IMR-90 (cell line): ENCODE data around the gene POLR3GL. TPM values are rescaled to one million over a fixed set of nuclear protein-coding genes. Genes with fewer than 3 reads are reported as not detected.
A peak's percentile ranks its signal among the peaks of the same experiment; 100 is the strongest.

ENCODE experiments used
- ATAC-seq: fragments of 200-7000 bp; cut with Tn5 transposase; 2 replicates; pipeline ENCODE4 v1.9.1; 2020; ENCODE audit warnings: low read depth, mild to moderate bottlenecking, moderate library complexity
- BruUV-seq: library from RNA; stranded (reverse); fragments of 400-500 nt; replicated peaks from 2 replicates; lab custom pipeline; 2021; lab: Mats Ljungman, UMichigan
- CTCF ChIA-PET: fragments of 300-600 bp; formaldehyde crosslinking; extraction: SDS; loops from one replicate; lab custom pipeline; 2021; ENCODE audit warnings: antibody characterized with exemption; lab: Yijun Ruan, JAX
- POLR2A ChIA-PET: fragments of 300-600 bp; sonication (Branson Sonifier 250); formaldehyde crosslinking; loops from one replicate; lab custom pipeline; 2022; ENCODE audit warnings: antibody characterized with exemption; ENCODE audit not compliant: unreplicated experiment; lab: Charles Lee
- DNase-seq: peaks from one replicate; pipeline ENCODE4 v3.0.0; 2013
- H2AFZ ChIP-seq: replicated peaks from 2 replicates; pipeline ENCODE3; 2013; ENCODE audit warnings: low read length, mild to moderate bottlenecking; ENCODE audit not compliant: poor library complexity
- H2AK5ac ChIP-seq: 2 replicates; pipeline ENCODE4 v1.6.1; 2013; ENCODE audit warnings: low read depth, low read length, inconsistent platforms
- H2AK9ac ChIP-seq: replicated peaks from 2 replicates; pipeline ENCODE3; 2013; ENCODE audit warnings: mild to moderate bottlenecking, low read depth, low read length, moderate library complexity; ENCODE audit not compliant: poor library complexity
- H2BK120ac ChIP-seq: 2 replicates; pipeline ENCODE4 v1.6.1; 2013; ENCODE audit warnings: low read depth, low read length, inconsistent platforms
- H2BK15ac ChIP-seq: 3 replicates; pipeline ENCODE4 v1.6.1; 2013; ENCODE audit warnings: low read depth, low read length, inconsistent platforms
- H2BK20ac ChIP-seq: 2 replicates; pipeline ENCODE4 v1.6.1; 2013; ENCODE audit warnings: low read depth, mild to moderate bottlenecking, inconsistent platforms, low read length, moderate library complexity
- H2BK5ac ChIP-seq: 2 replicates; pipeline ENCODE4 v1.6.1; 2013; ENCODE audit warnings: mild to moderate bottlenecking, low read depth, low read length, inconsistent platforms; ENCODE audit not compliant: poor library complexity, severe bottlenecking
- H3K14ac ChIP-seq: replicated peaks from 2 replicates; pipeline ENCODE4 v1.6.1; 2013; ENCODE audit warnings: low read depth, low read length, inconsistent platforms
- H3K18ac ChIP-seq: 2 replicates; pipeline ENCODE4 v1.6.1; 2013; ENCODE audit warnings: low read depth, low read length, control low read depth
- H3K23ac ChIP-seq: 2 replicates; pipeline ENCODE4 v1.6.1; 2013; ENCODE audit warnings: low read depth, low read length, inconsistent platforms
- H3K27ac ChIP-seq: 2 replicates; pipeline ENCODE4 v1.5.1; 2013; ENCODE audit warnings: mild to moderate bottlenecking, control low read depth, low read length; ENCODE audit not compliant: insufficient read depth
- H3K27me3 ChIP-seq: 2 replicates; pipeline ENCODE4 v1.6.1; 2013; ENCODE audit warnings: low read length; ENCODE audit not compliant: control insufficient read depth, insufficient read depth
- H3K36me3 ChIP-seq: 2 replicates; pipeline ENCODE4 v1.6.1; 2013; ENCODE audit warnings: low read length, mixed read lengths; ENCODE audit not compliant: control insufficient read depth, insufficient read depth
- H3K4ac ChIP-seq: 2 replicates; pipeline ENCODE4 v1.6.1; 2013; ENCODE audit warnings: low read depth, low read length, inconsistent platforms
- H3K4me1 ChIP-seq: 2 replicates; pipeline ENCODE4 v1.6.1; 2013; ENCODE audit warnings: low read length, mixed read lengths; ENCODE audit not compliant: control insufficient read depth, insufficient read depth
- H3K4me2 ChIP-seq: 2 replicates; pipeline ENCODE4 v1.6.1; 2013; ENCODE audit warnings: low read depth, mild to moderate bottlenecking, control low read depth, low read length, moderate library complexity
- H3K4me3 ChIP-seq: 2 replicates; pipeline ENCODE4 v1.5.1; 2013; ENCODE audit warnings: low read depth, mild to moderate bottlenecking, control low read depth, low read length, moderate library complexity; ENCODE audit not compliant: insufficient read depth
- H3K56ac ChIP-seq: 2 replicates; pipeline ENCODE4 v1.6.1; 2013; ENCODE audit warnings: low read length, inconsistent platforms; ENCODE audit not compliant: insufficient read depth; ENCODE audit errors: extremely low read depth
- H3K79me1 ChIP-seq, 2 experiments: 2 replicates each; pipeline ENCODE4 v1.6.1; 2013; ENCODE audit warnings: low read length in 2 of 2, inconsistent platforms in 1 of 2, low read depth in 1 of 2
- H3K9ac ChIP-seq: 2 replicates; pipeline ENCODE4 v1.6.1; 2013; ENCODE audit warnings: low read depth, low read length, control low read depth
- H3K9me1 ChIP-seq: 2 replicates; pipeline ENCODE4 v1.6.1; 2013; ENCODE audit warnings: low read length, inconsistent platforms; ENCODE audit not compliant: insufficient read depth
- H3K9me3 ChIP-seq: 2 replicates; pipeline ENCODE4 v1.6.1; 2013; ENCODE audit warnings: low read length; ENCODE audit not compliant: control insufficient read depth, insufficient read depth
- H4K20me1 ChIP-seq: 2 replicates; pipeline ENCODE4 v1.6.1; 2013; ENCODE audit warnings: low read length, inconsistent platforms; ENCODE audit not compliant: insufficient read depth
- H4K5ac ChIP-seq: 2 replicates; pipeline ENCODE4 v1.6.1; 2013; ENCODE audit warnings: mild to moderate bottlenecking, low read depth, low read length, control low read depth
- H4K8ac ChIP-seq, 2 experiments: 2 replicates each; pipeline ENCODE4 v1.6.1; 2013; ENCODE audit warnings: low read depth in 2 of 2, low read length in 2 of 2, control low read depth in 1 of 2, inconsistent platforms in 1 of 2
- H4K91ac ChIP-seq: 2 replicates; pipeline ENCODE4 v1.6.1; 2013; ENCODE audit warnings: low read depth, low read length, inconsistent platforms; ENCODE audit not compliant: insufficient read depth
- CEBPB ChIP-seq: IDR thresholded peaks from 2 replicates; pipeline ENCODE4 v1.6.1; 2012; ENCODE audit warnings: low read depth, low read length, improper control_type of control experiment
- CHD1 ChIP-seq: IDR thresholded peaks from 2 replicates; pipeline ENCODE4 v1.6.1; 2012; ENCODE audit warnings: low read depth, low read length, improper control_type of control experiment
- MAFK ChIP-seq: IDR thresholded peaks from 2 replicates; pipeline ENCODE4 v1.6.1; 2012; ENCODE audit warnings: low read depth, low read length, improper control_type of control experiment
- MXI1 ChIP-seq: IDR thresholded peaks from 2 replicates; pipeline ENCODE4 v1.6.1; 2012; ENCODE audit warnings: low read depth, mild to moderate bottlenecking, low read length, moderate library complexity, borderline replicate concordance
- POLR2A ChIP-seq: IDR thresholded peaks from 2 replicates; pipeline ENCODE4 v1.6.1; 2012; ENCODE audit warnings: mild to moderate bottlenecking, low read depth, low read length
- RCOR1 ChIP-seq: IDR thresholded peaks from 2 replicates; pipeline ENCODE4 v1.6.1; 2012; ENCODE audit warnings: mild to moderate bottlenecking, low read length, improper control_type of control experiment; ENCODE audit not compliant: insufficient replicate concordance
- USF2 ChIP-seq: fragments of 150-350 bp; IDR thresholded peaks from 2 replicates; pipeline ENCODE4 v1.6.1; 2017; ENCODE audit warnings: mild to moderate bottlenecking, antibody characterized with exemption, low read length, low read depth
- dilution Hi-C: fragments of 300-500 bp; cut with HindIII; formaldehyde crosslinking; loops from one replicate; pipeline ENCODE4 v1.14.3; 2018; ENCODE audit warnings: low sequenced_read_pairs; ENCODE audit not compliant: unreplicated experiment
- in situ Hi-C: fragments of 300-500 bp; cut with MboI; formaldehyde crosslinking; loops from 3 replicates; pipeline ENCODE4 v1.14.3; 2019; ENCODE audit warnings: low sequenced_read_pairs, inconsistent platforms, mixed read lengths
- intact Hi-C: fragments of 100-400 bp; cut with micrococcal nuclease; formaldehyde crosslinking; loops from 2 replicates; pipeline ENCODE4 v1.10.0; 2022
- polyA plus RNA-seq, 3 experiments: library from polyadenylated mRNA; depleted of rRNA; stranded (reverse); fragments of >200 nt; gene quantifications; 2 replicates each; pipeline ENCODE4 v1.2.3, GENCODE V29; 2012; ENCODE audit warnings: low replicate concordance in 1 of 3
- total RNA-seq: library from RNA; depleted of rRNA; stranded (reverse); fragments of >200 nt; gene quantifications from 2 replicates; pipeline ENCODE4 v1.2.3, GENCODE V29; 2012
- TF ChIP-seq, protein P1 (sequence below): conservative IDR thresholded peaks from 2 replicates; pipeline ENCODE4 v1.5.1; 2012; ENCODE audit warnings: mild to moderate bottlenecking, low read depth, low read length, improper control_type of control experiment

The POLR3GL gene
- total and polyA plus RNA-seq, 2 of the 4 experiments (the other 2 are of a cell fraction), result 7.9 to 16.3 TPM

- no peak overlapping the region for H2BK20ac ChIP-seq
- no peak overlapping the region for H3K56ac ChIP-seq
- peak overlapping the region; percentile 98 for H2BK5ac ChIP-seq
- DNase-seq (no peak), ATAC-seq (no peak)
- H2BK15ac ChIP-seq, result no peak overlapping the region
- peaks cover 12% of the 10 kb centered on the region; the same call in 1 of the 2 replicates for H3K9me1 ChIP-seq
- no peak overlapping the region for H2AK9ac ChIP-seq
- H4K91ac ChIP-seq, result no peak overlapping the region
- H3K18ac ChIP-seq, result no peak overlapping the region
- no peak overlapping the region; the same call in 1 of the 2 replicates for H3K4ac ChIP-seq
- CTCF ChIA-PET, result no interaction called here
- H2BK120ac ChIP-seq, result no peak overlapping the region
- peak overlapping the region; percentile 65; the same call in 1 of the 2 replicates for H3K27ac ChIP-seq
- peak overlapping the region; percentile 99 for H3K4me2 ChIP-seq
- intact Hi-C loops (loop anchor here (2.0 to 10.0 kb wide), 3 partner anchors 30 to 99 kb away; partner anchors contain the start of genes PIAS3 and RBM8A), dilution Hi-C loops (no loop called here), in situ Hi-C loops (no loop called here)
- peak overlapping the region; percentile 87 for H3K9ac ChIP-seq
- POLR2A ChIA-PET, result interaction anchor here (0.6 kb wide), 1 partner anchor 38 kb away, joined by 3 read pairs; the partner anchor contains the start of gene PEX11B
- H3K79me1 ChIP-seq, result peaks cover 21 to 66% of the 10 kb centered on the region in 2 experiments
- peak overlapping the region; percentile 28; the same call in 1 of the 2 replicates for H3K14ac ChIP-seq
- H4K8ac ChIP-seq, result no peak overlapping the region; a peak in 1 of 4 replicates
- no TSS peak for BruUV-seq
- H4K20me1 ChIP-seq, result peaks cover 19% of the 10 kb centered on the region; the same call in 1 of the 2 replicates
- peaks cover 8% of the 10 kb centered on the region for H3K4me1 ChIP-seq
- H3K23ac ChIP-seq, result peak overlapping the region; percentile 42; the same call in 1 of the 2 replicates
- peaks cover 4% of the 10 kb centered on the region for H3K36me3 ChIP-seq
- H3K4me3 ChIP-seq, result peak overlapping the region; percentile 68
- no peaks in the 10 kb centered on the region for H3K27me3 ChIP-seq
- no peaks in the 10 kb centered on the region for H3K9me3 ChIP-seq
- TF ChIP-seq MXI1 (no peak), CHD1 (no peak), USF2 (no peak), MAFK (no peak), RCOR1 (no peak), CEBPB (no peak), POLR2A (no peak)
- TF ChIP-seq, protein P1, sequence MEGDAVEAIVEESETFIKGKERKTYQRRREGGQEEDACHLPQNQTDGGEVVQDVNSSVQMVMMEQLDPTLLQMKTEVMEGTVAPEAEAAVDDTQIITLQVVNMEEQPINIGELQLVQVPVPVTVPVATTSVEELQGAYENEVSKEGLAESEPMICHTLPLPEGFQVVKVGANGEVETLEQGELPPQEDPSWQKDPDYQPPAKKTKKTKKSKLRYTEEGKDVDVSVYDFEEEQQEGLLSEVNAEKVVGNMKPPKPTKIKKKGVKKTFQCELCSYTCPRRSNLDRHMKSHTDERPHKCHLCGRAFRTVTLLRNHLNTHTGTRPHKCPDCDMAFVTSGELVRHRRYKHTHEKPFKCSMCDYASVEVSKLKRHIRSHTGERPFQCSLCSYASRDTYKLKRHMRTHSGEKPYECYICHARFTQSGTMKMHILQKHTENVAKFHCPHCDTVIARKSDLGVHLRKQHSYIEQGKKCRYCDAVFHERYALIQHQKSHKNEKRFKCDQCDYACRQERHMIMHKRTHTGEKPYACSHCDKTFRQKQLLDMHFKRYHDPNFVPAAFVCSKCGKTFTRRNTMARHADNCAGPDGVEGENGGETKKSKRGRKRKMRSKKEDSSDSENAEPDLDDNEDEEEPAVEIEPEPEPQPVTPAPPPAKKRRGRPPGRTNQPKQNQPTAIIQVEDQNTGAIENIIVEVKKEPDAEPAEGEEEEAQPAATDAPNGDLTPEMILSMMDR, result no peak
- no peak overlapping the region for H4K5ac ChIP-seq
- H2AFZ ChIP-seq, result no peak overlapping the region
- H2AK5ac ChIP-seq, result 0 out of 2 replicates have a peak overlapping the region, but pooled peaks have one; percentile 5
Observed at GRCh38 chr1:145956361-145956760, 8.1 kb upstream of the POLR3GL start.
